H9 (cell line): ENCODE data around the gene RBM3. TPM values are rescaled to one million over a fixed set of nuclear protein-coding genes. Genes with fewer than 3 reads are reported as not detected.
A peak's percentile ranks its signal among the peaks of the same experiment; 100 is the strongest.

ENCODE experiments used
- DNase-seq: peaks from one replicate; pipeline ENCODE4 v3.0.0-alpha.2; 2017
- H2AFZ ChIP-seq: one replicate; pipeline ENCODE4 v1.6.1; 2013; ENCODE audit warnings: mild to moderate bottlenecking, low read length, control low read depth, moderate library complexity
- H2AK5ac ChIP-seq: 2 replicates; pipeline ENCODE4 v1.6.1; 2013; ENCODE audit warnings: low read length, control low read depth, mixed read lengths; ENCODE audit not compliant: insufficient read length
- H2BK120ac ChIP-seq: one replicate; pipeline ENCODE4 v1.6.1; 2013; ENCODE audit warnings: low read depth, mild to moderate bottlenecking, low read length, control low read depth, inconsistent platforms; ENCODE audit not compliant: poor library complexity, severe bottlenecking
- H2BK12ac ChIP-seq: 2 replicates; pipeline ENCODE4 v1.6.1; 2013; ENCODE audit warnings: low read length, control low read depth, mixed read lengths, low read depth; ENCODE audit not compliant: insufficient read length
- H2BK15ac ChIP-seq: 2 replicates; pipeline ENCODE4 v1.6.1; 2013; ENCODE audit warnings: low read depth, low read length, control low read depth
- H2BK20ac ChIP-seq: one replicate; pipeline ENCODE4 v1.6.1; 2013; ENCODE audit warnings: low read depth, mild to moderate bottlenecking, low read length, control low read depth, inconsistent platforms; ENCODE audit not compliant: poor library complexity, severe bottlenecking
- H2BK5ac ChIP-seq: 2 replicates; pipeline ENCODE4 v1.6.1; 2013; ENCODE audit warnings: low read length, control low read depth, mixed read lengths; ENCODE audit not compliant: insufficient read length
- H3K14ac ChIP-seq: 2 replicates; pipeline ENCODE4 v1.6.1; 2013; ENCODE audit warnings: low read length, control low read depth; ENCODE audit not compliant: insufficient read depth
- H3K18ac ChIP-seq: 2 replicates; pipeline ENCODE4 v1.6.1; 2013; ENCODE audit warnings: low read depth, mild to moderate bottlenecking, mixed read lengths, low read length, control low read depth; ENCODE audit not compliant: insufficient read length
- H3K23ac ChIP-seq: 2 replicates; pipeline ENCODE4 v1.6.1; 2013; ENCODE audit warnings: low read length, control low read depth, mixed read lengths, low read depth; ENCODE audit not compliant: insufficient read length
- H3K23me2 ChIP-seq: 2 replicates; pipeline ENCODE4 v1.6.1; 2013; ENCODE audit warnings: low read depth, mild to moderate bottlenecking, mixed read lengths, low read length, control low read depth; ENCODE audit not compliant: insufficient read length, poor library complexity, severe bottlenecking
- H3K27ac ChIP-seq: 2 replicates; pipeline ENCODE4 v1.5.1; 2013; ENCODE audit warnings: low read length, control low read depth, mixed read lengths, low read depth; ENCODE audit not compliant: insufficient read length
- H3K27me3 ChIP-seq: 2 replicates; pipeline ENCODE4 v1.6.1; 2013; ENCODE audit warnings: low read length, control low read depth, inconsistent platforms; ENCODE audit not compliant: insufficient read depth
- H3K4ac ChIP-seq: 2 replicates; pipeline ENCODE4 v1.6.1; 2013; ENCODE audit warnings: low read depth, mild to moderate bottlenecking, control low read depth, inconsistent platforms, low read length, moderate library complexity
- H3K4me1 ChIP-seq: 2 replicates; pipeline ENCODE4 v1.6.1; 2013; ENCODE audit warnings: low read length, control low read depth, inconsistent platforms; ENCODE audit not compliant: insufficient read depth
- H3K4me2 ChIP-seq: 2 replicates; pipeline ENCODE4 v1.6.1; 2013; ENCODE audit warnings: low read length, control low read depth, mixed read lengths; ENCODE audit not compliant: insufficient read length, insufficient read depth
- H3K56ac ChIP-seq: 2 replicates; pipeline ENCODE4 v1.6.1; 2013; ENCODE audit warnings: low read depth, mild to moderate bottlenecking, mixed read lengths, low read length, control low read depth; ENCODE audit not compliant: insufficient read length
- H3K79me1 ChIP-seq: 2 replicates; pipeline ENCODE4 v1.6.1; 2013; ENCODE audit warnings: low read depth, mild to moderate bottlenecking, moderate library complexity, low read length, control low read depth, inconsistent platforms; ENCODE audit not compliant: insufficient read depth, poor library complexity, severe bottlenecking
- H3K79me2 ChIP-seq: 2 replicates; pipeline ENCODE4 v1.6.1; 2013; ENCODE audit warnings: low read length, control low read depth, inconsistent platforms; ENCODE audit not compliant: insufficient read depth
- H3K9ac ChIP-seq: 2 replicates; pipeline ENCODE4 v1.6.1; 2013; ENCODE audit warnings: low read length, control low read depth, mixed read lengths; ENCODE audit not compliant: insufficient read length; ENCODE audit errors: extremely low read depth
- H3K9me3 ChIP-seq: one replicate; pipeline ENCODE4 v1.6.1; 2013; ENCODE audit warnings: low read depth, low read length, inconsistent platforms; ENCODE audit not compliant: control insufficient read depth
- H3T11ph ChIP-seq: one replicate; pipeline ENCODE4 v1.6.1; 2013; ENCODE audit warnings: mild to moderate bottlenecking, low read length, control low read depth, inconsistent platforms
- H4K20me1 ChIP-seq: one replicate; pipeline ENCODE4 v1.6.1; 2013; ENCODE audit not compliant: control insufficient read depth, insufficient read length, insufficient read depth
- H4K5ac ChIP-seq: 2 replicates; pipeline ENCODE4 v1.6.1; 2013; ENCODE audit warnings: low read depth, mild to moderate bottlenecking, mixed read lengths, low read length, control low read depth; ENCODE audit not compliant: insufficient read length
- H4K8ac ChIP-seq: replicated peaks from 2 replicates; pipeline ENCODE4 v1.6.1; 2013; ENCODE audit warnings: low read length, control low read depth, mixed read lengths, low read depth; ENCODE audit not compliant: insufficient read length
- H4K91ac ChIP-seq: 2 replicates; pipeline ENCODE4 v1.6.1; 2013; ENCODE audit warnings: low read depth, mild to moderate bottlenecking, moderate library complexity, mixed read lengths, low read length, control low read depth; ENCODE audit not compliant: insufficient read length
- H3K27ac Mint-ChIP-seq, 3 experiments: 2 replicates in 2 of 3; 3 replicates in 1 of 3; pipeline ENCODE4 v1.8.0; 2020 to 2021; ENCODE audit warnings: mixed read lengths in 3 of 3, mild to moderate bottlenecking in 1 of 3, moderate library complexity in 1 of 3
- H3K27me3 Mint-ChIP-seq: 2 replicates; pipeline ENCODE4 v1.8.0; 2021; ENCODE audit warnings: low read depth, mild to moderate bottlenecking, moderate library complexity, mixed read lengths
- H3K36me3 Mint-ChIP-seq, 3 experiments: 2 replicates in 2 of 3; 3 replicates in 1 of 3; pipeline ENCODE4 v1.8.0; 2020 to 2021; ENCODE audit warnings: low read depth in 3 of 3, mixed read lengths in 3 of 3; ENCODE audit not compliant: insufficient read depth in 1 of 3
- H3K4me1 Mint-ChIP-seq, 2 experiments: 2 replicates each; pipeline ENCODE4 v1.8.0; 2020; ENCODE audit warnings: mixed read lengths in 2 of 2
- H3K4me3 Mint-ChIP-seq, 2 experiments: 2 replicates in 1 of 2; 3 replicates in 1 of 2; pipeline ENCODE4 v1.8.0; 2020 to 2021; ENCODE audit warnings: mild to moderate bottlenecking in 2 of 2, mixed read lengths in 2 of 2, moderate library complexity in 1 of 2
- H3K9me3 Mint-ChIP-seq, 2 experiments: 2 replicates in 1 of 2; 3 replicates in 1 of 2; pipeline ENCODE4 v1.8.0; 2020; ENCODE audit warnings: mild to moderate bottlenecking in 2 of 2, mixed read lengths in 2 of 2, moderate library complexity in 1 of 2
- WGBS: extraction: QIAGEN DNeasy Blood & Tissue Kit; methylation state at CpG from one replicate; pipeline ENCODE4 v1.1.7; 2013; ENCODE audit warnings: missing lambda C conversion rate, low lambda C conversion rate, mixed read lengths; ENCODE audit not compliant: insufficient read length; ENCODE audit errors: extremely low coverage; 5-methylcytosine and 5-hydroxymethylcytosine counted together
- total RNA-seq: library from RNA; stranded (reverse); gene quantifications from 2 replicates; pipeline ENCODE4 v1.2.1, GENCODE V29; 2021
- TF ChIP-seq, protein P1 (sequence below): fragments of 200-600 bp; sonication (generic); conservative IDR thresholded peaks from 3 replicates; pipeline ENCODE4 v1.8.0; 2021; ENCODE audit warnings: antibody characterized with exemption, mild to moderate bottlenecking

RBM3 gene
- total RNA-seq, 1 experiment from 2014 or later, result 264 TPM

GRCh38 chrX:48626401-48627298, 52.4 kb downstream of the RBM3 start:
- Histone ChIP-seq H3K9me3 (peaks cover 12% of the 10 kb centered on the region), H3K14ac (no peak overlapping the region), H3K27ac (no peak overlapping the region), H3K18ac (no peak overlapping the region), H4K20me1 (no peaks in the 10 kb centered on the region), H3K4me2 (no peak overlapping the region), H3K23me2 (no peaks in the 10 kb centered on the region), H3K56ac (no peak overlapping the region), H3K27me3 (no peaks in the 10 kb centered on the region), H4K8ac (no peak overlapping the region), H2BK5ac (no peak overlapping the region), H2BK12ac (no peak overlapping the region), H4K5ac (no peak overlapping the region), H4K91ac (no peak overlapping the region), H2BK120ac (no peak overlapping the region), H3K4me1 (no peaks in the 10 kb centered on the region), H2AK5ac (no peak overlapping the region), H2BK20ac (no peak overlapping the region), H3K23ac (no peak overlapping the region), H2AFZ (no peak overlapping the region), H3K9ac (no peak overlapping the region), H3K79me2 (no peaks in the 10 kb centered on the region), H3K79me1 (no peaks in the 10 kb centered on the region), H3K4ac (no peak overlapping the region), H3T11ph (no peak overlapping the region), H2BK15ac (no peak overlapping the region)
- no peak overlapping the region for H3K4me3 Mint-ChIP-seq
- peaks cover 41 to 43% of the 10 kb centered on the region in 2 experiments for H3K9me3 Mint-ChIP-seq
- H3K27ac Mint-ChIP-seq, result peak overlapping the region in 1 of 3 experiments; percentile 35; a peak in 1 of 7 replicates
- no CpG with 5 or more reads among the region's 5 CpGs for WGBS
- H3K4me1 Mint-ChIP-seq, result no peaks in the 10 kb centered on the region; a peak in 1 of 4 replicates
- peaks cover 0 to 2% (median 1%) of the 10 kb centered on the region in 3 experiments; a peak in 2 of 7 replicates for H3K36me3 Mint-ChIP-seq
- TF ChIP-seq, protein P1, sequence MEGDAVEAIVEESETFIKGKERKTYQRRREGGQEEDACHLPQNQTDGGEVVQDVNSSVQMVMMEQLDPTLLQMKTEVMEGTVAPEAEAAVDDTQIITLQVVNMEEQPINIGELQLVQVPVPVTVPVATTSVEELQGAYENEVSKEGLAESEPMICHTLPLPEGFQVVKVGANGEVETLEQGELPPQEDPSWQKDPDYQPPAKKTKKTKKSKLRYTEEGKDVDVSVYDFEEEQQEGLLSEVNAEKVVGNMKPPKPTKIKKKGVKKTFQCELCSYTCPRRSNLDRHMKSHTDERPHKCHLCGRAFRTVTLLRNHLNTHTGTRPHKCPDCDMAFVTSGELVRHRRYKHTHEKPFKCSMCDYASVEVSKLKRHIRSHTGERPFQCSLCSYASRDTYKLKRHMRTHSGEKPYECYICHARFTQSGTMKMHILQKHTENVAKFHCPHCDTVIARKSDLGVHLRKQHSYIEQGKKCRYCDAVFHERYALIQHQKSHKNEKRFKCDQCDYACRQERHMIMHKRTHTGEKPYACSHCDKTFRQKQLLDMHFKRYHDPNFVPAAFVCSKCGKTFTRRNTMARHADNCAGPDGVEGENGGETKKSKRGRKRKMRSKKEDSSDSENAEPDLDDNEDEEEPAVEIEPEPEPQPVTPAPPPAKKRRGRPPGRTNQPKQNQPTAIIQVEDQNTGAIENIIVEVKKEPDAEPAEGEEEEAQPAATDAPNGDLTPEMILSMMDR, result no peak
- no peaks in the 10 kb centered on the region for H3K27me3 Mint-ChIP-seq
- no peak for DNase-seq

Other genes starting within 250 kb of the RBM3 start
- not detected in 2 replicates for gene SSX3, start 217.8 kb upstream of the RBM3 start, total RNA-seq
- 0.29 TPM in 1 of 2 replicates, not detected in the other for gene SSX4, start 190.9 kb upstream of the RBM3 start, total RNA-seq
- 0.29 TPM in 1 of 2 replicates, not detected in the other for gene SSX4B, start 162.5 kb upstream of the RBM3 start, total RNA-seq
- gene SLC38A5, start 104.2 kb upstream of the RBM3 start, total RNA-seq, result 25.1 and 28.3 TPM in 2 replicates
- gene FTSJ1, start 98.3 kb upstream of the RBM3 start, total RNA-seq, result 49.4 and 52.8 TPM in 2 replicates
- 12.6 and 13.2 TPM in 2 replicates for gene PORCN, start 65.5 kb upstream of the RBM3 start, total RNA-seq
- gene EBP, start 52.7 kb upstream of the RBM3 start, total RNA-seq, result 117 and 124 TPM in 2 replicates
- 9.6 and 10.2 TPM in 2 replicates for gene TBC1D25, start 34.8 kb upstream of the RBM3 start, total RNA-seq
- 29.4 and 30.0 TPM in 2 replicates for gene WDR13, start 23.0 kb downstream of the RBM3 start, total RNA-seq
- gene WAS, start 109.3 kb downstream of the RBM3 start, total RNA-seq, result 0.24 and 0.61 TPM in 2 replicates
- gene SUV39H1, start 122.2 kb downstream of the RBM3 start, total RNA-seq, result 16.2 and 17.4 TPM in 2 replicates
- gene GLOD5, start 187.3 kb downstream of the RBM3 start, total RNA-seq, result not detected in 2 replicates
- not detected in 2 replicates for gene GATA1, start 212.1 kb downstream of the RBM3 start, total RNA-seq
- gene HDAC6, start 227.6 kb downstream of the RBM3 start, total RNA-seq, result 52.8 and 57.9 TPM in 2 replicates